NOMO-1 (cell line): Measurements from ENCODE around the gene HEG1.
"Not testable (repeated sequence)": the region's sequence is repeated elsewhere in the genome, so short reads cannot be mapped to it uniquely, and the experiment has no call there.

Experiments used
- DNase-seq, 2 experiments: peaks; one replicate each; lab custom pipeline; 2025; ENCODE audit not compliant: unreplicated experiment in 2 of 2; lab: John Stamatoyannopoulos, UW

HEG1 gene

DNA sequence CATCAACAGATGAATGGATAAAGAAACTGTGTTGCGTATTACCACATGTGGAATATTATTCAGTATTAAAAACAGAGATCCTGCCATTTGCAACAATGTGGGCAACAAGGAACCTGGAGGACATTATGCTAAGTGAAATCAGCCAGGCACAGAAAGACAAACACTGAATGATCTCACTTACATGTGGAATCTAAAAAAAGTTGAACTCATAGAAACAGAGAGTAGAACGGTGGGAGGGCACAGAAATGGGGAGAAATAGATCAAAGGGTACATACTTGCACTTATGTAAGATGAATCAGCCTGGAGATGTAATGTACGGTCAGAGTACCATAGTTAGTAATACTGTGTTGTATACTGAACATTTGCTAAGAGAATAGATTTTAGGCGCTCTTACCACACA lies 91.4 kb downstream of the HEG1 start:
- DNase-seq: no peak

GRCh38 chr3:124963755-124964154 lies 92.0 kb downstream of the HEG1 start:
- DNase-seq: no peak

DNA sequence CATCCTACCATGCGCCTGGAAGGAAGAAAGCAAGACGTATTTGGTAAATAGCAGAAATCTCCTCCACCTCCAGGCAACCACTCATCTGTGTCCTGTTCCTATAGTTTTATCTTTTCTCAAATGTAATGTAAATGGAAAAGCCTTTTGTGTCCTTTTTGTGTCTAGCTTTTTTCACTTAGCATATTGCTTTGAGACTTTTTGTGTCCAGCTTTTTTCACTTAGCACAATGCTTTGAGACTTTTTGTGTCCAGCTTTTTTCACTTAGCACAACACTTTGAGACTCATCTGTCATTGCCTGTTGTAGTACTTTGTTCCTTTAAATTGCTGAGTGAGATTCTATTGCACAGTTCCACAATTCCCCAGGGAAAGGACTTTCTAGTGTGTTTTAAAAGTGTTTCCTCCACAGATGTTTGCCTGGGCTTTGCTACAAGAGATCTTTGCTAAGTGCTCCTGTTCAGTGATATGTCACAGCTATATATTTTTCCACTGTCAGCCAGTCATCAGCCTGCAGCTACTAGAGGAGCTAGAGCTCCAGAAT lies 93.3 kb downstream of the HEG1 start:
- no peak for DNase-seq

GRCh38 chr3:124960698-124961097 lies 95.1 kb downstream of the HEG1 start:
- no peak for DNase-seq

GRCh38 chr3:124960105-124960504 lies 95.7 kb downstream of the HEG1 start:
- no peak for DNase-seq

DNA sequence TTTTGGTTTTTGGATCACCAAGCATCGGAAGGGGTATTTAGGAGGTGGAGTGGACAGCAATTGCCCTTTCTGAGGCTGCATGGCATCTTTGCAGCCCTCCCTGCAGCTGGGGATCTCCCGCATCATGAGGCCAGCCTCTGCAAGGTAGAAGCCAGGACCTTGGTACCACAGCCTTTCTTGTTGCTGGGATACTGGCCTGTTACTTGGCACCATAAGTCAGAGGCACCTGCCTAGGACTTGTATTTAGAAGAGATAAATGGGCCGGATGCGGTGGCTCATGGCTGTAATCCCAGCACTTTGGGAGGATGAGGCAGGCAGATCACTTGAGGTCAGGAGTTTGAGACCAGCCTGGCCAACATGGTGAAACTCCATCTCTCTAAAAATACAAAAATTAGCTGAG lies 97.8 kb downstream of the HEG1 start:
- DNase-seq: not testable (repeated sequence)

DNA sequence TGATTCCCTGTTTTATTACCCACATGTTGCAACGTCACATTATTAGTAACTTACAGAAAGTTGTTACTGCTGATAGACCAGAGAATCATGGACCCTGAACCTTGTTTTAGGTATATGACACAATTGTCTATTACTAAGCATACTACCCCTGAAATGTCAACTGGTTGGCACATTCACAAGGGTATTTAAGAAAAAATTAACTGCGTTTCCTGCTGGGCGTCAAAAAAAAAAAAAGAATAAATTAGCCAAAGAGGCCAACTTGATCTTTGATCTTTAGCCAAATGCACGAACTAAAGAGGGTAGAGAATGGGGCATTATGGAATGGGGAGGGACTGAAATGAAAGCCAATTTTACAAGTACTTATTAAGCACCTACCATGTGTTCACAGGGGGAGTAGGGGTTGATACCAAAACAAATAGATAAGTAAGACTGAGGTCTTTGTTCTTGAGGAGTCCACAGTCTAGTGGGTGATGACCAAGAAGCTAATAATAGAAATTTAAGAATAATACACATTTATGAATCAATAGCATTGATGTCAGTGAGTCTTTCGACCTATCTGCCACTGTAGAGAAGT lies 103.4 kb downstream of the HEG1 start:
- DNase-seq: no peak

GRCh38 chr3:124951511-124952281 lies 104.1 kb downstream of the HEG1 start:
- no peak for DNase-seq

GRCh38 chr3:124950026-124950425 lies 105.8 kb downstream of the HEG1 start:
- DNase-seq: no peak

DNA sequence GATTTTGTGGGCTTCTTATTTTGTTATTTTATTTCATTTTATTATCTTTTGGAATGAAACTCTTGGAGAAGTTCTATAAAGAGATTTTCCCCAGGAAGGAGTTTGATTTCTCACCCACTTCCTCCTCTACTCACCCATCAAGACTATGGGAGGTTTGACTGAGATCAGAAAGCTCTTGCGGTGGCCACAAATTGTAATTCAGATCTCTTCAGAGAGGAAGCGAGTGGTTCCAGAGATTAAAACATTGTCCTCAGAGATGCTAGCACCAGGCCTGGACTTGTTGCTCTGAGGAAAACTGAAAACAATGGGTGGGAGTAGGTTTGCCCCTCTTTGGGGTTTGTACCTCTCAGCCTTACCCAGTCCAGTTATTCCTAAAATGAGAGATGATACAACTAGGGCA lies 113.2 kb downstream of the HEG1 start:
- peak in 1 of 2 experiments; percentile 8 for DNase-seq

GRCh38 chr3:124941771-124942170 lies 114.0 kb downstream of the HEG1 start:
- peak; percentile 83 to 93 for DNase-seq

- DNase-seq: no peak
Observed at GRCh38 chr3:124939661-124940060, 116.1 kb downstream of the HEG1 start.

- no peak for DNase-seq
Observed at GRCh38 chr3:124938896-124939295, 116.9 kb downstream of the HEG1 start.

GRCh38 chr3:124937049-124937448 lies 118.7 kb downstream of the HEG1 start:
- DNase-seq: no peak

DNA sequence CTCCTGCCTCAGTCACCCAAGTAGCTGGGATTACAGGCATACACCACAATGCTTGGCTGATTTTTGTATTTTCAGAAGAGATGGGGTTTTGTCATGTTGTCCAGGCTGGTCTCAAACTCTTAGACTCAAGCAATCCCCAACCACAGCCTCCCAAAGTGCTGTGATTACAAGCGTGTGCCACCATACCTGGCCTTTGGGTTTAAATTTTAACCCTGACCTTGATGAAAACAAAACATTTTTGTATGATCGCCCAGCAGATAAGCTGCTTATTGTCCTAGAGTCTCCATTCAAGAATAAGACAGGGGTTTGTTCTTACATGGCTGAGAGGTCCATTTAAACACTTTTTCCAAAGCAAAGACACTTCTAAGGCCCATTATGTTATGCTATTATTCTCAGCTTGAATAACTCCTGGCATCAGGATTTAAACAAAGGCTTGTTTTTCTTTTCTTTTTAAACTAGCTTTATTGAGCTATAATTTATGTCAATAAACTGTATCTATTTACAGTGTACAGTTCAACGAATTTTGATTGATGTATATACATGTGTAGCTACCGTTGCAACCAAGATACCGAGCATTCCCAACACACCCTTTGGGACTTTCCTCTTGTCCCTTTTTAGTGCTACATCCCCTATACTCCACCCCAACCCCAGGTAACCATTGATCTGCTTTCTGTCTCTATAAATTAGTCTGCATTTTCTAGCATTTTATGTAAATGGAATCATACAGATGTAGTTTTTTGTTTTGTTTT lies 119.8 kb downstream of the HEG1 start:
- no peak for DNase-seq

- peak; percentile 65 to 67 for DNase-seq
Observed at GRCh38 chr3:124935264-124935663, 120.5 kb downstream of the HEG1 start.

- DNase-seq: peak; percentile 68 to 79
Observed at GRCh38 chr3:124934577-124934976, 121.2 kb downstream of the HEG1 start, which contains the start of gene MUC13. MUC13 (minus strand) TSS chr3:124934751; CDS start chr3:124934712, 39 bp downstream.

DNA sequence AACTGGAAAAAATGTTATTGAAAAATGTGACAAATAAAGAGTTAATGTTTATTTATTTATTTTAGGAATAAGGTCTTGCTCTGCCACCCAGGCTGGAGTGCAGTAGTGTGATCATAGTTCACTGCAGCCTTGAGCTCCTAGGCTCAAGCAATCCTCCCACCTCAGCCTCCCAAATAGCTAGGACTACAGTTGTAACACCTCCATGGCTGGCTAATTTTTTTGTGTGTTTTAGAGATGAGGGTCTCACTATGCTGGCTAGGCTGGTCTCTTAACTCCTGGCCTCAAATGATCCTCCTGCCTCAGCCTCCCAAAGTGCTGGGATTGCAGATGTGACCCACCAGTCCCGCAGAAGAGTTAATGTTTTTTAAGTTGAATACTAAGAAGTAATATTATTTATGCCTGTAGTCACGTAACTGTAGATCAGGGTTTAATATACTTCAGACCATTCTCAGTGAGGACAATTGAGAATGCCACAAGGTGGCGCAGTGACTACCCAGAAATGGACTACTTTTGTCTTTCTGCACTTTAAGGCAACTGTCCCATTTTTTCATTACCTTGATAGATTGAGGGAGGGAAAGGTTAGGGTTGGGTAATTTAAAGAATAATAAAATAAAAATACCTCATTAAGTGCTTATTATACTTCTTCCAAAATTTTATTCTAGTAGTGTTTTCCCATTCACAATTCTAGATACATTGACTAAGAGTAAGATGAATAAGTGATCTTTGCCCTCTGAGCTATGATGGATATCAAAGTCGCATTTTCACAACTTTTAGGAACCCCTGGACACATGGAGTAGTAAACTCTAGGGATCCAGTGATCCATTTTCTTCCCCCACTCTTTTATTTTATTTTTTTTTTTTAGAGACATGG lies 127.2 kb downstream of the HEG1 start:
- DNase-seq: peak; percentile 21 to 53

GRCh38 chr3:124927574-124928045 lies 128.2 kb downstream of the HEG1 start:
- no peak for DNase-seq

- peak; percentile 47 to 77 for DNase-seq
Observed at GRCh38 chr3:124926426-124927101, 129.2 kb downstream of the HEG1 start.
